Fibroblast of lung (primary cell): ENCODE measurements around the gene DNTT.

Experiments used
- EZH2 ChIP-seq: IDR thresholded peaks from 2 replicates; pipeline ENCODE4 v1.5.1; 2012; ENCODE audit warnings: low read length, control low read depth, mild to moderate bottlenecking; ENCODE audit errors: missing control alignments
- TF ChIP-seq, protein P1 (sequence below), 2 donors: IDR thresholded peaks in 1 of 2; conservative IDR thresholded peaks in 1 of 2; 1 replicate in 1 of 2; 2 replicates in 1 of 2; pipeline ENCODE4 v1.5.1; 2011 to 2012; ENCODE audit warnings: low read length in 2 of 2, control low read depth in 1 of 2, inconsistent platforms in 1 of 2, low read depth in 1 of 2, mild to moderate bottlenecking in 1 of 2

GRCh38 chr10:96344178-96344577 lies 39.9 kb downstream of the DNTT start:
- TF ChIP-seq EZH2: no peak
- TF ChIP-seq, protein P1, sequence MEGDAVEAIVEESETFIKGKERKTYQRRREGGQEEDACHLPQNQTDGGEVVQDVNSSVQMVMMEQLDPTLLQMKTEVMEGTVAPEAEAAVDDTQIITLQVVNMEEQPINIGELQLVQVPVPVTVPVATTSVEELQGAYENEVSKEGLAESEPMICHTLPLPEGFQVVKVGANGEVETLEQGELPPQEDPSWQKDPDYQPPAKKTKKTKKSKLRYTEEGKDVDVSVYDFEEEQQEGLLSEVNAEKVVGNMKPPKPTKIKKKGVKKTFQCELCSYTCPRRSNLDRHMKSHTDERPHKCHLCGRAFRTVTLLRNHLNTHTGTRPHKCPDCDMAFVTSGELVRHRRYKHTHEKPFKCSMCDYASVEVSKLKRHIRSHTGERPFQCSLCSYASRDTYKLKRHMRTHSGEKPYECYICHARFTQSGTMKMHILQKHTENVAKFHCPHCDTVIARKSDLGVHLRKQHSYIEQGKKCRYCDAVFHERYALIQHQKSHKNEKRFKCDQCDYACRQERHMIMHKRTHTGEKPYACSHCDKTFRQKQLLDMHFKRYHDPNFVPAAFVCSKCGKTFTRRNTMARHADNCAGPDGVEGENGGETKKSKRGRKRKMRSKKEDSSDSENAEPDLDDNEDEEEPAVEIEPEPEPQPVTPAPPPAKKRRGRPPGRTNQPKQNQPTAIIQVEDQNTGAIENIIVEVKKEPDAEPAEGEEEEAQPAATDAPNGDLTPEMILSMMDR (conservative IDR thresholded peaks at IDR 0.05 in 1 of 2, IDR thresholded peaks at IDR 0.05 in 1 of 2; ENCODE audit: low read depth in 1 of 2, low read length in 2 of 2): no peak
